ENCODE data around the gene DOCK11. TPM values are rescaled to one million over a fixed set of nuclear protein-coding genes. Genes with fewer than 3 reads are reported as not detected.
A peak's percentile ranks its signal among the peaks of the same experiment; 100 is the strongest.

DOCK11 gene
- polyA plus RNA-seq (2011; rRNA removed) (20.7 and 26.4 TPM in 2 replicates), polyA minus RNA-seq (2011; rRNA and poly(A)+ RNA removed) (17.2 and 28.4 TPM in 2 replicates)

- no peak within 1 kb of the TSS for H3K27ac ChIP-seq (ENCODE audit: low read depth, low read length)
- DNase-seq (ENCODE audit: low read depth, low spot score), result peak; percentile 69
- TF ChIP-seq CTCF (IDR thresholded peaks at IDR 0.05; ENCODE audit: low read depth, low read length), result no peak
- no peaks in the 10 kb centered on the region for H3K9me3 ChIP-seq (ENCODE audit: control insufficient read depth, insufficient read depth, low read length)
- H3K4me3 ChIP-seq (ENCODE audit: low read depth, low read length), result peak within 1 kb of the TSS; percentile 76
- H3K27me3 ChIP-seq (ENCODE audit: control insufficient read depth, insufficient read depth, low read length), result no peaks in the 10 kb centered on the region
- POLR2A ChIA-PET, result interaction anchor here (0.6 to 1.5 kb wide), 5 partner anchors 26 to 106 kb away, joined by 3 to 5 read pairs (median 4); no protein-coding TSS in a partner anchor
- CTCF ChIA-PET, result interaction anchor here (0.6 to 0.8 kb wide), 2 partner anchors 37 to 107 kb away, joined by 3 to 5 read pairs; no protein-coding TSS in a partner anchor
These were observed at the start of gene DOCK11 for GRCh38 chrX:118495061-118495921. TSS of gene DOCK11 (plus strand) at chrX:118495815. CDS start at chrX:118495972, 157 bp downstream.

- POLR2A ChIA-PET, result no interaction called here
- no peak for DNase-seq (ENCODE audit: low read depth, low spot score)
- CTCF ChIA-PET, result no interaction called here
- Histone ChIP-seq H3K27me3 (ENCODE audit: control insufficient read depth, insufficient read depth, low read length) (no peaks in the 10 kb centered on the region), H3K4me3 (ENCODE audit: low read depth, low read length) (no peak overlapping the region), H3K27ac (ENCODE audit: low read depth, low read length) (no peak overlapping the region), H3K9me3 (ENCODE audit: control insufficient read depth, insufficient read depth, low read length) (no peaks in the 10 kb centered on the region)
- no peak for TF ChIP-seq CTCF (IDR thresholded peaks at IDR 0.05; ENCODE audit: low read depth, low read length)
These were observed 47.3 kb upstream of the DOCK11 start for GRCh38 chrX:118448273-118448783.

GRCh38 chrX:118455013-118455412 is 40.6 kb upstream of the DOCK11 start:
- no peak overlapping the region for H3K27ac ChIP-seq (ENCODE audit: low read depth, low read length)
- CTCF ChIA-PET, result no interaction called here
- no peak overlapping the region for H3K4me3 ChIP-seq (ENCODE audit: low read depth, low read length)
- H3K27me3 ChIP-seq (ENCODE audit: control insufficient read depth, insufficient read depth, low read length), result no peaks in the 10 kb centered on the region
- POLR2A ChIA-PET, result no interaction called here
- no peak for DNase-seq (ENCODE audit: low read depth, low spot score)
- TF ChIP-seq CTCF (IDR thresholded peaks at IDR 0.05; ENCODE audit: low read depth, low read length), result no peak
- no peaks in the 10 kb centered on the region for H3K9me3 ChIP-seq (ENCODE audit: control insufficient read depth, insufficient read depth, low read length)

DNA sequence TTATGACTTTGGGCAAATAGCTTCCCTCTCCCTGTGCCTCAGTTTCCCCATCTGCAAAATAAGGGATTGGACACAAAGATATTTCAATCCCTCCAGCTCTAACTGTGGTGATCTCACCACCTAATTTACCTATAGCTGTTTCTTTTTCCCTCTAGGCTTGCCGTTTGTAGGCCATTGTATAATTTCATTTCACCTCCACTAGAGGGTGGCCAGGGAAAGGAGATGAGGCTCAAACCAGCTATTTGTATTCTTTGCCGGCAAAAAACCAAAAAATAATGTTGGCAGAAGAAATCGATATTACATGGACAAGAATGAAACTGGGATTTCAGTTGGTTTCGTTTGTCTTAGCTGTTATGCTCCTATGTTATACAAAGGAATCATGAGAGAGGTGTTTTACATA is 36.1 kb upstream of the DOCK11 start:
- no peaks in the 10 kb centered on the region for H3K27me3 ChIP-seq (ENCODE audit: control insufficient read depth, insufficient read depth, low read length)
- no peak for DNase-seq (ENCODE audit: low read depth, low spot score)
- H3K9me3 ChIP-seq (ENCODE audit: control insufficient read depth, insufficient read depth, low read length), result no peaks in the 10 kb centered on the region
- no peak overlapping the region for H3K27ac ChIP-seq (ENCODE audit: low read depth, low read length)
- ChIA-PET CTCF (interaction anchor here (0.6 to 5.4 kb wide), 28 partner anchors 8 to 343 kb away, joined by 3 to 146 read pairs (median 4); no protein-coding TSS in a partner anchor), POLR2A (interaction anchor here (1.0 to 1.3 kb wide), 2 partner anchors 36 to 142 kb away, joined by 3 to 4 read pairs; partner anchors contain the start of gene DOCK11)
- H3K4me3 ChIP-seq (ENCODE audit: low read depth, low read length), result no peak overlapping the region
- TF ChIP-seq CTCF (IDR thresholded peaks at IDR 0.05; ENCODE audit: low read depth, low read length), result peak; percentile 69

DNA sequence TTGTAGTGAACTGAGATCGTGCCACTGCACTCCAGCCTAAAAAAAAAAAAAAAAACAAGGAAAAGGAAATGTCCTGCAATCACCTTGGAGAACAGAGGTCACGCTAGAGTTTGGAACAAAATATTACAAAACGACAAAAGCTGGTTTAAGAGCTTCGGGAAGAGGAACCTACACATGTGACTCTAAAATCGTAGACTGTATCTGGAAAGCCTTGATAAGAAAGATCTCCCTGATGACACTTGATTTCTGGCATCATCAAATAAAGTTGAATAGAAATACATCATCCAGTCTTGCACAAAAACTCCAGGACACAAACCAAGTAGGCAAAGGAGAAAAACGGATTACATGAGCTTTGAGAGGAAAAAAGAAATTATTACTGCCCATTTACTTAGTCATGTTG is 31.1 kb upstream of the DOCK11 start:
- H3K27ac ChIP-seq (ENCODE audit: low read depth, low read length), result no peak overlapping the region
- ChIA-PET CTCF (no interaction called here), POLR2A (no interaction called here)
- TF ChIP-seq CTCF (IDR thresholded peaks at IDR 0.05; ENCODE audit: low read depth, low read length), result no peak
- no peak overlapping the region for H3K4me3 ChIP-seq (ENCODE audit: low read depth, low read length)
- no peak for DNase-seq (ENCODE audit: low read depth, low spot score)
- no peaks in the 10 kb centered on the region for H3K27me3 ChIP-seq (ENCODE audit: control insufficient read depth, insufficient read depth, low read length)
- no peaks in the 10 kb centered on the region for H3K9me3 ChIP-seq (ENCODE audit: control insufficient read depth, insufficient read depth, low read length)

Data from AG04450 (cell line).